Breast epithelium (tissue), 4 donors: ENCODE data around the gene ABCC6. TPM values are rescaled to one million over a fixed set of nuclear protein-coding genes. Genes with fewer than 3 reads are reported as not detected.

Experiments
- DNase-seq, 2 donors: peaks; one replicate each; pipeline ENCODE4 v3.0.0-alpha.2; 2019; ENCODE audit warnings: low spot score in 2 of 2
- H3K27ac ChIP-seq, 2 donors: fragments of 200-600 bp; sonication (generic) in 1 of 2; one replicate each; pipeline ENCODE4 v1.5.1; 2016 to 2019; ENCODE audit warnings: mild to moderate bottlenecking in 1 of 2
- H3K27me3 ChIP-seq, 2 donors: fragments of 200-600 bp; sonication (generic) in 1 of 2; one replicate each; pipeline versions ENCODE4 v1.5.1 to v1.6.0; 2017 to 2019; ENCODE audit warnings: control low read depth in 1 of 2, mild to moderate bottlenecking in 1 of 2
- H3K36me3 ChIP-seq: fragments of 200-600 bp; one replicate; pipeline ENCODE4 v1.5.1; 2019
- H3K4me1 ChIP-seq, 2 donors: fragments of 200-600 bp; sonication (generic); one replicate each; pipeline ENCODE4 v1.5.1; 2016 to 2019; ENCODE audit warnings: control low read depth in 1 of 2
- H3K4me3 ChIP-seq, 3 donors: fragments of 200-600 bp; sonication (generic); 1 replicate in 2 of 3; 2 replicates in 1 of 3; pipeline ENCODE4 v1.5.1; 2016 to 2019; ENCODE audit warnings: mild to moderate bottlenecking in 3 of 3, moderate library complexity in 2 of 3
- H3K9me3 ChIP-seq, 2 donors: fragments of 200-600 bp; sonication (generic) in 1 of 2; one replicate each; pipeline ENCODE4 v1.5.1; 2016 to 2019; ENCODE audit warnings: control low read depth in 1 of 2
- POLR2A ChIP-seq: fragments of 450-650 bp; IDR thresholded peaks from one replicate; pipeline ENCODE4 v1.6.1; 2016; ENCODE audit warnings: antibody characterized with exemption, mild to moderate bottlenecking, moderate library complexity
- POLR2AphosphoS5 ChIP-seq, 3 donors: sonication (generic); formaldehyde crosslinking; IDR thresholded peaks; one replicate each; pipeline ENCODE4 v1.6.1; 2017; ENCODE audit warnings: antibody characterized with exemption in 3 of 3
- intact Hi-C: fragments of 100-400 bp; cut with DNase I; formaldehyde crosslinking; loops from one replicate; pipeline ENCODE4 v1.15.1; 2023; ENCODE audit warnings: low total_unique reads
- total RNA-seq, 3 donors: library from RNA; depleted of rRNA; stranded (reverse); fragments of >200 nt; gene quantifications; one replicate each; pipeline ENCODE4 v1.1.0, GENCODE V29; 2016
- TF ChIP-seq, protein P1 (sequence below), 3 donors: fragments of 450-650 bp; IDR thresholded peaks; one replicate each; pipeline ENCODE4 v1.5.1; 2016 to 2017; ENCODE audit warnings: antibody characterized with exemption in 3 of 3, mild to moderate bottlenecking in 3 of 3, moderate library complexity in 3 of 3

ABCC6 gene
- total RNA-seq, 3 donors from 2014 or later = 3.6 to 4.2 (median 3.8) TPM

DNA sequence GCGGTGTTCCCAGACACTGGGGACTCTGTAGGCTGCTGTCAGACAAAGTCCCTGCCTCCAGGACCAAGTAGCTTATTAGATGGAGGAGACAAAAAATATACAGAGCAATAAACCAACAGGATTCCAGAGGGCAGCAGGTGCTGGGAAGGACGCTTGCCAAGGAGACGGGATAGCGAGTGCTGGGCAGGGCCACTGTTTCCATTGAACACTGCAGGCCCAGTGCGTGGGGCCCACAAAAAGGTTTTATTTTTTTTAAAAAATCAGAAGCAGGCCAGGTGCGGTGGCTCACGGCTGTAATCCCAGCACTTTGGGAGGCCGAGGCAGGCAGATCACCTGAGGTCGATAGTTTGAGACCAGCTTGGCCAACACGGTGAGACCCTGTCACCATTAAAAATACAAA, 84.2 kb downstream of the ABCC6 start:
- intact Hi-C loops = no loop called here
- H3K4me1 ChIP-seq = no peaks in the 10 kb centered on the region
- DNase-seq = no peak

DNA sequence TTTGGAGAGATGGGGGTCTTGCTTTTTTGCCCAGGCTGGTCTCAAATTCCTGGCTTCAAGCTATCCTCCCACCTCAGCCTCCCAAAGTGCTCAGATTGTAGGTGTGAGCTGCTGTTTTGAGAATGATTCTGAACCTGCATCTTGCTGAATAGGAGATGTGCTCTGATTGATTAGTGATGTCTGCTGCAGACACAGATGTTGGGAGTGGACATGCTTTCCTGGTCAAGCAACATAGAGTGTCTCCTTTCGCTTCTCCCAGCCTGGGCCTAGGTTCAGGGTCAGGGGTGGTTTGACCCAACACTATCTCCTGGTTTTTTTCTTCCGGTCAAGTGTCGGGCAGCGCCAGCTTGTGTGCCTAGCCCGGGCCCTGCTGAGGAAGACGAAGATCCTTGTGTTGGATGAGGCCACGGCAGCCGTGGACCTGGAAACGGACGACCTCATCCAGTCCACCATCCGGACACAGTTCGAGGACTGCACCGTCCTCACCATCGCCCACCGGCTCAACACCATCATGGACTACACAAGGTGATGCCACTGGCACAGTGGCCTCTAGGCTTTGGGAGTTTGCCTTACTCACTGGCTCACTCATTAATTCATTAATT, 85.2 kb downstream of the ABCC6 start:
- H3K27ac ChIP-seq = no peak overlapping the region
- H3K4me1 ChIP-seq = no peaks in the 10 kb centered on the region
- no peaks in the 10 kb centered on the region for H3K36me3 ChIP-seq
- H3K4me3 ChIP-seq = no peak overlapping the region
- intact Hi-C loops = no loop called here
- DNase-seq = no peak
- no peaks in the 10 kb centered on the region for H3K9me3 ChIP-seq
- no peaks in the 10 kb centered on the region for H3K27me3 ChIP-seq
- TF ChIP-seq POLR2AphosphoS5 (IDR thresholded peaks at IDR 0.05) (no peak), POLR2A (no peak)
- TF ChIP-seq, protein P1, sequence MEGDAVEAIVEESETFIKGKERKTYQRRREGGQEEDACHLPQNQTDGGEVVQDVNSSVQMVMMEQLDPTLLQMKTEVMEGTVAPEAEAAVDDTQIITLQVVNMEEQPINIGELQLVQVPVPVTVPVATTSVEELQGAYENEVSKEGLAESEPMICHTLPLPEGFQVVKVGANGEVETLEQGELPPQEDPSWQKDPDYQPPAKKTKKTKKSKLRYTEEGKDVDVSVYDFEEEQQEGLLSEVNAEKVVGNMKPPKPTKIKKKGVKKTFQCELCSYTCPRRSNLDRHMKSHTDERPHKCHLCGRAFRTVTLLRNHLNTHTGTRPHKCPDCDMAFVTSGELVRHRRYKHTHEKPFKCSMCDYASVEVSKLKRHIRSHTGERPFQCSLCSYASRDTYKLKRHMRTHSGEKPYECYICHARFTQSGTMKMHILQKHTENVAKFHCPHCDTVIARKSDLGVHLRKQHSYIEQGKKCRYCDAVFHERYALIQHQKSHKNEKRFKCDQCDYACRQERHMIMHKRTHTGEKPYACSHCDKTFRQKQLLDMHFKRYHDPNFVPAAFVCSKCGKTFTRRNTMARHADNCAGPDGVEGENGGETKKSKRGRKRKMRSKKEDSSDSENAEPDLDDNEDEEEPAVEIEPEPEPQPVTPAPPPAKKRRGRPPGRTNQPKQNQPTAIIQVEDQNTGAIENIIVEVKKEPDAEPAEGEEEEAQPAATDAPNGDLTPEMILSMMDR (IDR thresholded peaks at IDR 0.05) = no peak

More for the DNA sequence above, 84.2 kb downstream of the ABCC6 start:
- no peaks in the 10 kb centered on the region for H3K27me3 ChIP-seq
- H3K9me3 ChIP-seq = no peaks in the 10 kb centered on the region
- H3K36me3 ChIP-seq = no peaks in the 10 kb centered on the region
- H3K27ac ChIP-seq = no peak overlapping the region
- H3K4me3 ChIP-seq = no peak overlapping the region
- TF ChIP-seq POLR2AphosphoS5 (IDR thresholded peaks at IDR 0.05) = no peak
- TF ChIP-seq, protein P1 (IDR thresholded peaks at IDR 0.05) = no peak
- no peak for TF ChIP-seq POLR2A

DNA sequence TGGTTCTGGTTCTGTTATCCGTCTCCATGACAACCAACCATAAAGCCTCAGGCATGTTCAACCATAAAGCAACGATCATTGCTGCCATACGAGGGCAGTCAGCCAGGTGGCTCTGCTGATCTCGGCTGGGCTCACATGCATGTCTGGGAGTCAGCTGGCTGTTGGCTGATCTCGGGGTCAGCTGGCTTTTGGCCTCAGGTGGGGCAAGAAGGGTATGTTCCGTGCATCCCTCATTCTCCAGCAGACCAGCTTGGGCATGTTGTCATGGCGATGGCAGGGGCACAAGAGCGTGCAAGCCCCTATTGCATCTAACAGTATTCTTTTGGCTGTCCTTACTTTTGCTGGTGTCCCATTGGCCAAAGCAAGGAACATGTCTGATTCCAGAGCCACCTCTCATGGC, 86.2 kb downstream of the ABCC6 start:
- Histone ChIP-seq H3K27ac (no peak overlapping the region), H3K27me3 (no peaks in the 10 kb centered on the region), H3K4me3 (no peak overlapping the region), H3K36me3 (no peaks in the 10 kb centered on the region), H3K9me3 (no peaks in the 10 kb centered on the region), H3K4me1 (no peaks in the 10 kb centered on the region)
- TF ChIP-seq, protein P1 (IDR thresholded peaks at IDR 0.05) = no peak
- TF ChIP-seq POLR2AphosphoS5 (IDR thresholded peaks at IDR 0.05) = no peak
- TF ChIP-seq POLR2A = no peak
- no peak for DNase-seq
- intact Hi-C loops = no loop called here

DNA sequence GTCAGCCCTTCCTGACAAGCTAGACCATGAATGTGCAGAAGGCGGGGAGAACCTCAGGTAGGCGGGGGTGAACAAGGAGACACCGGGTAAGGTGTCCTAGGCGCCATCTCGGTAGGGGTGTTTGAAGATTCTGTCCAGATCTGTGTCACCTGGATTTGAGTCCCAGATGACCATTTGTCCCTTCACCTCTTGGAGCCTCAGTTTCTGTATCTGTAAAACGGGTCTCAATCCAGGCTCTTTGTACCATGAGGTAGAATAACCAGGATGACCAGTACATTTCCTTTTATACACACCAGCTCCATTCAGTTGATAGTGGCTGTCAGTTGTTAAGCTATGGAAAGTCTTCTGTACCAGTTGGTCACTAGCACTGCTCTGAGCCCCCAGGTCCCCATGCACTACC, 86.7 kb downstream of the ABCC6 start:
- H3K27me3 ChIP-seq = no peaks in the 10 kb centered on the region
- no peak overlapping the region for H3K27ac ChIP-seq
- H3K4me3 ChIP-seq = no peak overlapping the region
- DNase-seq = no peak
- H3K9me3 ChIP-seq = no peaks in the 10 kb centered on the region
- intact Hi-C loops = no loop called here
- peaks cover 3% of the 10 kb centered on the region for H3K36me3 ChIP-seq
- TF ChIP-seq POLR2AphosphoS5 (IDR thresholded peaks at IDR 0.05) = no peak
- TF ChIP-seq, protein P1 (IDR thresholded peaks at IDR 0.05) = no peak
- TF ChIP-seq POLR2A = no peak
- no peaks in the 10 kb centered on the region for H3K4me1 ChIP-seq

DNA sequence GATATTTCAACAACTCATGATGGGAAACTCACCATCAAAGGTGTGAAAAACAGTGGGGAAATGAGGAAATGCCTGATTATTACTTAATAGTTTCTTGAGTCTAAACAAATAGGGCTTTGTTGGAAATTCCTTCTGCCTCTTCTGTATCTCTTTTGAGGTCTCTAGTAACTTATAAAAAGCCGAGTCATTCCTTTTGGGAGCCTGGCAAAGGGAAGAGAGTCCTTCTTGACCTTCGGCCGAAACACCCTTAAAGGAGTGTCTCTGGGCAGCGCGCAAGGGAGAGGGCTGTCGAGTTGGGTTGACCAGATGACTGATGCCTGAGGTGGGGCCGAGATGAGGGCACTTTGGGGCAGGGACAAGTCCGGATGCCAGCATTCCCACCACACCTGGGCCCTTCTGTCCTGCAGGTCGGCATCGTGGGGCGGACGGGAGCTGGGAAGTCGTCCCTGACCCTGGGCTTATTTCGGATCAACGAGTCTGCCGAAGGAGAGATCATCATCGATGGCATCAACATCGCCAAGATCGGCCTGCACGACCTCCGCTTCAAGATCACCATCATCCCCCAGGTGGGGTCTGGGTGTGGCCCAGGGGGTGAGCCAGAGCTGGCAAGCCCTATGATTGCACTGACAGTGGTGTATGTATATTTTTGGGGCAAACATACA, 89.2 kb downstream of the ABCC6 start:
- Histone ChIP-seq H3K27ac (no peak overlapping the region), H3K9me3 (no peaks in the 10 kb centered on the region), H3K4me3 (no peak overlapping the region), H3K36me3 (peaks cover 3% of the 10 kb centered on the region), H3K4me1 (no peaks in the 10 kb centered on the region), H3K27me3 (no peaks in the 10 kb centered on the region)
- intact Hi-C loops = no loop called here
- TF ChIP-seq, protein P1 (IDR thresholded peaks at IDR 0.05) = no peak
- no peak for TF ChIP-seq POLR2AphosphoS5 (IDR thresholded peaks at IDR 0.05)
- no peak for TF ChIP-seq POLR2A
- no peak for DNase-seq
